Measurements from ENCODE around the gene SLC26A1.

Gene SLC26A1

DNA sequence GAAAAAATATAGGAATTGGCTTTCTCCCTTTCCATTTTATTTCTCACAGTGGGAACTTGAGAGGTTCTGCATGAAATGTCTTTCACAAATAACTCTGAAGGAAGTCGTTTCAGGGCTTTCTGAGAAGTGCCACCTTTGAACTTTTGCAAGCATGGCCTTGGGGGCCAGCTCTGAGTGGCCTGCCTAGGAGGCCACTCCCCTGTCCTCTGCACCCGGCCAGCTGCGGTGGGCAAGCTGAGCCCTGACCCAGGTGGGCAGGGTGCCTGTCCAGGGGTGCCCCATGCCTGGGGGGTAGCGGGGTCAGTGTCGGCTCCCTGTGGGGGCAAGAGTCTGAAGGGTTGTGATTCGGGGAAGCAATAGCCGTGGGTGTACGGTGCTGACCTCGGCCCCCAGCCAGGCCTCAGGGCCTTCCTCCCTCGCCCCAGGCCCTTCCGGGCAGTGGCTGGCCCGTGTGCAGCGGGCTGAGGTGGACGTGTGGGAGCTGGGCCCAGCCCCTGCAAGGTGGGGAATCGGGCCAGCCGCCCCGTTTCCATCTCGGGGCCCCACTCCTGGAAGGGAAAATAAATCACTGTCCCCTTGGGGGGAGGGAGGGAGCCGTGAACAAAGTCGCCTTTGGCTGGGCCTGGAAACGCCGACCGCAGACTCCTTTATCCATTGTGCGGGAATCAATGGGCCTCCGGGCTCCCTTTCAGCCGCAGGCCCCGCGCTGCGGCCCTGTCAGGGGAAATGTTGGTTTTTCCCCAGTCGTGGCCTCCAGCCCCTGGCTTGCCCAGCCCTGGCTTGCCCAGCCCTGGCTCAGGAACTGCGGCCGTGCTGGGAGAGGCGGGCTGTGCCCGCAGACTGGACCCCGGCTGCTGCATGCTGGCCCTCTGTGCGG, 21.3 kb upstream of the SLC26A1 start:
- no peaks in the 10 kb centered on the region for H3K9me2 ChIP-seq (replicated peaks; ENCODE audit: insufficient read depth, low read length)
- H3K27me3 ChIP-seq (replicated peaks; ENCODE audit: insufficient read depth, low read length): no peaks in the 10 kb centered on the region
- H3K27ac ChIP-seq (ENCODE audit: low read length): no peak overlapping the region
- H3K4me3 ChIP-seq (ENCODE audit: low read length): no peak overlapping the region
- no peak for DNase-seq
- H3K9me3 ChIP-seq (replicated peaks; ENCODE audit: insufficient read depth, low read length): no peaks in the 10 kb centered on the region
- no peak overlapping the region for H3K9ac ChIP-seq (ENCODE audit: low read length)
- H2AFZ ChIP-seq (ENCODE audit: low read length): no peak overlapping the region
- no peak overlapping the region for H3K4me2 ChIP-seq (ENCODE audit: low read depth, low read length)
- no peaks in the 10 kb centered on the region for H4K20me1 ChIP-seq (ENCODE audit: insufficient read depth, low read length)
- TF ChIP-seq EZH2 (optimal IDR thresholded peaks at IDR 0.05; ENCODE audit: low read depth, low read length): no peak
- TF ChIP-seq EZH2phosphoT487 (IDR thresholded peaks at IDR 0.05; ENCODE audit: low read length): no peak
- TF ChIP-seq, protein P1, sequence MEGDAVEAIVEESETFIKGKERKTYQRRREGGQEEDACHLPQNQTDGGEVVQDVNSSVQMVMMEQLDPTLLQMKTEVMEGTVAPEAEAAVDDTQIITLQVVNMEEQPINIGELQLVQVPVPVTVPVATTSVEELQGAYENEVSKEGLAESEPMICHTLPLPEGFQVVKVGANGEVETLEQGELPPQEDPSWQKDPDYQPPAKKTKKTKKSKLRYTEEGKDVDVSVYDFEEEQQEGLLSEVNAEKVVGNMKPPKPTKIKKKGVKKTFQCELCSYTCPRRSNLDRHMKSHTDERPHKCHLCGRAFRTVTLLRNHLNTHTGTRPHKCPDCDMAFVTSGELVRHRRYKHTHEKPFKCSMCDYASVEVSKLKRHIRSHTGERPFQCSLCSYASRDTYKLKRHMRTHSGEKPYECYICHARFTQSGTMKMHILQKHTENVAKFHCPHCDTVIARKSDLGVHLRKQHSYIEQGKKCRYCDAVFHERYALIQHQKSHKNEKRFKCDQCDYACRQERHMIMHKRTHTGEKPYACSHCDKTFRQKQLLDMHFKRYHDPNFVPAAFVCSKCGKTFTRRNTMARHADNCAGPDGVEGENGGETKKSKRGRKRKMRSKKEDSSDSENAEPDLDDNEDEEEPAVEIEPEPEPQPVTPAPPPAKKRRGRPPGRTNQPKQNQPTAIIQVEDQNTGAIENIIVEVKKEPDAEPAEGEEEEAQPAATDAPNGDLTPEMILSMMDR (IDR thresholded peaks at IDR 0.05; ENCODE audit: low read length): no peak
- no peaks in the 10 kb centered on the region for H3K4me1 ChIP-seq (ENCODE audit: low read length)
- no peaks in the 10 kb centered on the region for H3K79me2 ChIP-seq (ENCODE audit: low read length)
- H3F3A ChIP-seq (ENCODE audit: insufficient read depth, low read length): no peaks in the 10 kb centered on the region
- no peaks in the 10 kb centered on the region for H3K36me3 ChIP-seq (replicated peaks; ENCODE audit: insufficient read depth, low read length)

- no peak overlapping the region for H3K9ac ChIP-seq (ENCODE audit: low read length)
- H2AFZ ChIP-seq (ENCODE audit: low read length): no peak overlapping the region
- H3F3A ChIP-seq (ENCODE audit: insufficient read depth, low read length): no peaks in the 10 kb centered on the region
- H3K4me1 ChIP-seq (ENCODE audit: low read length): no peaks in the 10 kb centered on the region
- no peaks in the 10 kb centered on the region for H3K9me2 ChIP-seq (replicated peaks; ENCODE audit: insufficient read depth, low read length)
- H4K20me1 ChIP-seq (ENCODE audit: insufficient read depth, low read length): no peaks in the 10 kb centered on the region
- TF ChIP-seq EZH2phosphoT487 (IDR thresholded peaks at IDR 0.05; ENCODE audit: low read length): no peak
- H3K36me3 ChIP-seq (replicated peaks; ENCODE audit: insufficient read depth, low read length): no peaks in the 10 kb centered on the region
- H3K27ac ChIP-seq (ENCODE audit: low read length): no peak overlapping the region
- no peak overlapping the region for H3K4me2 ChIP-seq (ENCODE audit: low read depth, low read length)
- H3K9me3 ChIP-seq (replicated peaks; ENCODE audit: insufficient read depth, low read length): no peaks in the 10 kb centered on the region
- no peak for DNase-seq
- H3K27me3 ChIP-seq (replicated peaks; ENCODE audit: insufficient read depth, low read length): no peaks in the 10 kb centered on the region
- no peaks in the 10 kb centered on the region for H3K79me2 ChIP-seq (ENCODE audit: low read length)
- no peak overlapping the region for H3K4me3 ChIP-seq (ENCODE audit: low read length)
These were observed 20.2 kb upstream of the SLC26A1 start for GRCh38 chr4:1013225-1014073.

DNA sequence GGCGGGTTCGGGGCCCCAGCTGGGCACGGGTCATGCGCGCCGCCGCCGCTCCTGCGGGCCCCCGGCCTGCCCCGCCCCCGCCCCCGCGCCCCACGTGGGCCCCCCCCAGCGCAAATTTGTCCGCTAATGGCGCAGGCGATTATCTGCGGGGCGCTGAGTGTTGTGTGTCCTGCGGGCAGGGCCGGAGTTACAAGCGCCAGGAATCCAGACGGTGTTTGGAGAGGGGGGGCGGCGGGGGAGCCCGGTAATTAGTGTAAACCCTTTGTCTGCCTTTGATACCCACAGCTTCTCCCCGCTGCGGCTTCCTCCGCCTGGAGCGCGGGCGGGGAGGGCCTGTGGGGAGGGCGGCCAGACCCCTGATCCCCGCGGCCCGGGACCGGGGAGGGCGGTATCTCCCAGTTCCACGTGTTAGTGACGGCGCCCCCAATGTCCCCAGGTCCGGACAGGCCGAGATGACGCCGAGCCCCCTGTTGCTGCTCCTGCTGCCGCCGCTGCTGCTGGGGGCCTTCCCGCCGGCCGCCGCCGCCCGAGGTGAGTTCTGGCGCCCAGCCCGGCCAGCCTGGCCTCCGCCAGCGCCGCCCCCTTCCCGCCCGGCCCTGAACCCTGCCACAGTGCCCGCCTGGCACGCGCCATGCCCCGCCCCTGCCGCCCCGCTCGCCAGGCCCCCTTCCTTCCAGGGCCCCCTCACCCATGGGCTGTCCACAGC, 19.0 kb upstream of the SLC26A1 start:
- Histone ChIP-seq H3K9me2 (replicated peaks; ENCODE audit: insufficient read depth, low read length) (no peaks in the 10 kb centered on the region), H3K4me1 (ENCODE audit: low read length) (no peaks in the 10 kb centered on the region)
- DNase-seq: no peak

More for the DNA sequence above, 19.0 kb upstream of the SLC26A1 start:
- H3K4me2 ChIP-seq (ENCODE audit: low read depth, low read length): no peak overlapping the region
- TF ChIP-seq EZH2 (optimal IDR thresholded peaks at IDR 0.05; ENCODE audit: low read depth, low read length) (no peak), EZH2phosphoT487 (IDR thresholded peaks at IDR 0.05; ENCODE audit: low read length) (no peak)
- TF ChIP-seq, protein P1 (IDR thresholded peaks at IDR 0.05; ENCODE audit: low read length): no peak
- no peaks in the 10 kb centered on the region for H3K36me3 ChIP-seq (replicated peaks; ENCODE audit: insufficient read depth, low read length)
- H3K4me3 ChIP-seq (ENCODE audit: low read length): no peak overlapping the region
- no peaks in the 10 kb centered on the region for H3K27me3 ChIP-seq (replicated peaks; ENCODE audit: insufficient read depth, low read length)
- no peaks in the 10 kb centered on the region for H3K9me3 ChIP-seq (replicated peaks; ENCODE audit: insufficient read depth, low read length)
- no peaks in the 10 kb centered on the region for H3K79me2 ChIP-seq (ENCODE audit: low read length)
- H3F3A ChIP-seq (ENCODE audit: insufficient read depth, low read length): no peaks in the 10 kb centered on the region
- no peak overlapping the region for H3K27ac ChIP-seq (ENCODE audit: low read length)
- H4K20me1 ChIP-seq (ENCODE audit: insufficient read depth, low read length): no peaks in the 10 kb centered on the region
- no peak overlapping the region for H3K9ac ChIP-seq (ENCODE audit: low read length)
- H2AFZ ChIP-seq (ENCODE audit: low read length): no peak overlapping the region

Data from MM.1S (cell line).